ENCODE measurements around the gene CPNE2.
"Not testable (repeated sequence)": the region's sequence is repeated elsewhere in the genome, so short reads cannot be mapped to it uniquely, and the experiment has no call there.

CPNE2 gene

DNA sequence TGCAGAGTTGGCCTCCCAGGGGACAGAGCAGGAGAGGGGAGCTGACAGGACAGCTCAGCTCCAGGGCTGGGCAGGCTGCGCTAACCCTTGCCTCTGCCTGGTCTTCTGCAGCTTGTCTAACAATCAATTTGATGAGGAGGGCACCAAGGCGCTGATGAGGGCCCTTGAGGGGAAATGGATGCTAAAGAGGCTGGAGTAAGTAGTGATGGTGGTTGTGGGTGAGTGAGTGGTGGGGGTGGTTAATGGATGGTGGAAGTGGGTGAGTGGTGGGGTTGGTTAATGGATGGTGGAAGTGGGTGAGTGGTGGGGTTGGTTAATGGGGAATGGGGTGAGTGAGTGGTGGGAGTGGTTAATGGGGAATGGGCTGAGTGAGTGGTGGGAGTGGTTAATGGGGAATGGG lies 22.0 kb upstream of the CPNE2 start:
- DNase-seq = peak; percentile 7

DNA sequence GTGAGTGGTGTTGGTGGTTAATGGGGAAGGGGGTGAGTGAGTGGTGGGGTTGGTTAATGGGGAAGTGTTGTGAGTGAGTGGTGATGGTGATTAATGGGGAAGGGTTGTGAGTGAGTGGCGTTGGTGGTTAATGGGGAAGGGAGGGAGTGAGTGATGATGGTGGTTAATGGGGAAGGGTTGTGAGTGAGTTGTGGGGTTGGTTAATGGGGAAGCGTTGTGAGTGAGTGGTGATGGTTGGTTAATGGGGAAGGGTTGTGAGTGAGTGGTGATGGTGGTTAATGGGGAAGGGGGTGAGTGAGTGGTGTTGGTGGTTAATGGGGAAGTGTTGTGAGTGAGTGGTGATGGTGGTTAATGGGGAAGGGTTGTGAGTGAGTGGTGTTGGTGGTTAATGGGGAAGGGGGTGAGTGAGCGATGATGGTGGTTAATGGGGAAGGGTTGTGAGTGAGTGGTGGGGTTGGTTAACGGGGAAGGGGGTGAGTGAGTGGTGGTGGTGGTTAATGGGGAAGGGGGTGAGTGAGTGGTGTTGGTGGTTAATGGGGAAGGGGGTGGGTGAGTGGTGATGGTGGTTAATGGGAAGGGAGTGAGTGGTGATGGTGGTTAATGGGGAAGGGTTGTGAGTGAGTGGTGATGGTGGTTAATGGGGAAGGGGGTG lies 21.2 kb upstream of the CPNE2 start:
- not testable (repeated sequence) for DNase-seq

DNA sequence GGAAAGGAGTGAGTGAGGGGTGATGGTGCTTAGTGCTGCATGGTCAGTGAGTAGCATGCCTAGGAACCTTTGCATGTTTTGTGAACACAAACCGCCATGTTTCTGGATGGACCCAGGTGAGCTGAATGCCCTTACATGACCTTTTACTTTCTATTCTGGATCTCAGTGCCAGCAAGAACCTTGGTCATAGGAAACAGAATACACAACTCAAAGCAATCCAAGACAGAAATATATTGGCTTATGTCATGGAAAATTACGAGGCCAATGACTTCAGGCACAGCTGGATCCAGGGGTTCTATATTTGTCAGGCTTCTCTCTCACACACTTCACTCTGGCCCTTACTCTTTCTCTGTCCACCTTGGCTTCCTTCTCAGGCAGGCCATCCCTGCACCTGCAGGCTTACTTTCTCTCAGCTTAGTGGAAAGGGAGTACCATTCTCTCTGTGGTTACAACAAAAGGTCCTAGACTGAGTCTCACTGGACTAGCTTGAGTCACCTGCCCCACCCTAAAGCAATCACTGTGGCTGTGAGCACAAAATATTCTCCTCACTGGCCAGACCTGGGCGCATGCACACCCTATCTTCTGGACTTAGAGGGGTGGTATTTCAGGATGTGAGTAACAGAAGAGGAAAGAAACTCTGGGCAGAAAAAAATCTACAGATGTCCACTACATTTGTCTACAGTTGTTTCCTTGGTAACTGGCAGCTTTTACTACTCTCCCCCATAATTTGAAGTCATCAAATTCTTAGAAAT lies 20.4 kb upstream of the CPNE2 start:
- no peak for DNase-seq

DNA sequence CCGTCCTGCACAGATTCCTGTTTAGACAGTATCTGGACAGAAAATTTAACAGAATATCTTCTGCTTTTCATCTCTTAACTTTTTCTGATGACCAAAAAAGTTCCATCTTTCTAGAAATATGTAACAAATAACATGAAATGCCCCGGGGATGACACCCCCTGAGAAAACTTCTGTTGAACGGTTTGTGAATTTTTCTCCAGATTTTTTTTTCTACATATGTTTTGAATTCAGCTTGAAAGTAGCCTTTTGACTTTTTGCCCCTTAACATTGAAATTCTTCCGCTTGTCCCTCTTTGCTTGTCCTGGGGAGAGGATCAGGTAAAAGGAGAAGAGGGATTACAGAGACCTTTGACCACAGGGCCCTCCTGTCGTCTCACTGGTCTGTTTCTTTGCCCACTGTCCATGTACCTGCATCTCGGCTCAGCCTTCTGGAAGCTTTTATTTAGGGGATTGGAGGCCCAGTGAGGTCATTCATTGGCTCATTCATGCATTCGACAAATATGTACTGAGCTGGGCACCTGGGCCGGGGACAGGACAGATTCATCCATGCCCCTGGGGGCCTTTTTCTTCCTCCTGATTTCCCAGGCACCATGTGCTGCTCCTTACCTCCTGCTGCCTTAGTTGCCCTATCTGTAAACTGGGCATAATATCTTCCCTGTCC lies 19.6 kb upstream of the CPNE2 start:
- DNase-seq = no peak

DNA sequence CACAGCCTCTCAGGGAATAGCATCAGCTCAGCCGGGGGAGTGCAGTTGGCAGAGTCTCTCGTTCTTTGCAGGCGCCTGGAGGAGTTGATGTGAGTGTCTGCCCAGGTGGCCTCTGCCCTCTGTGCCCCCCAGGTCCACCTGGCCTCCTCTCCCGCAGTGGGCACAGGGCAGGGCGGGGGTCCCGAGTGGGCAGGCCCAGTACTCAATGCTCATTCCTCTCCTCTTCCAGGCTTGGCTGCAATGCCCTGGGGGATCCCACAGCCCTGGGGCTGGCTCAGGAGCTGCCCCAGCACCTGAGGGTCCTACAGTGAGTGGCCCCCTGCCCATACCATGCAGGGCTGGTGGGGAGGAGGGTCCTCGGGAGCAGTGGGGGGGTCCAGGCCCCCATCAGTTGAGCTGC lies 14.7 kb upstream of the CPNE2 start:
- no peak for DNase-seq

DNA sequence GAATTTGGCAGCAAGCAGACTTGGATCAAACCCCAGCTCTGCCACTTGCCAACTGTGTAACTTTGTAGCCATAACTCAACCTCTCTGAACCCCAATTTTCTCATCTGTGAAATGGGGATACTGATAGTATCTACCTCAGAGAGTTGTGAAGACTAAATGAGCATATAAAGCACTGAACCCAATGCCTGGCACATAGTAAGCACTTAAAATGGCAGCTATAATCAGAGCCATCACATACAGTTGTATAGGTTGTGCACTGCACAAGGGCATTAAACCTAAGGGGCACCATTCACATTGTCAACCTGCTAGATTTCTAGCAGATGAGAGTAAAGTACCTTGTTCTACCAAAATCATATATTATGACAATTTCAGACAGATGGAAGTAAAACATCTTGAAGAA lies 10.6 kb upstream of the CPNE2 start:
- no peak for DNase-seq

DNA sequence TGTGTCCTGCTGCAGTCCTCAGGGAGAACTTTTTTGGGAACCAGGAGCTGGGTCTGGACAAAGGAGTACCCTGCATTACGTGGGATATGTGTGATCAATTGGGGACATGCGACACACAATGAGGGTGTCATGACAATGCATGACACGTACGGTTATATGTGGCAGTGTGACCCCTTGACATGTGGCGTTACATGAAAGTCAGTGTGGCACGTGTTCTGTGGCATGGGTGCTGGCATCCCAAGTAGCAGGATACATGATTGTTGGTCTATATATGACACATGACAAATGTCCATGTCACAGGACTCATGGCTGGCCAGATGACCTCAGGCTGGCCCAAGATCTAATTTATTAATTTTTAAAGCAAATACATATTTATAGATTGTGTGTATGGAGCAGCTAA lies 9.7 kb upstream of the CPNE2 start:
- no peak for DNase-seq

DNA sequence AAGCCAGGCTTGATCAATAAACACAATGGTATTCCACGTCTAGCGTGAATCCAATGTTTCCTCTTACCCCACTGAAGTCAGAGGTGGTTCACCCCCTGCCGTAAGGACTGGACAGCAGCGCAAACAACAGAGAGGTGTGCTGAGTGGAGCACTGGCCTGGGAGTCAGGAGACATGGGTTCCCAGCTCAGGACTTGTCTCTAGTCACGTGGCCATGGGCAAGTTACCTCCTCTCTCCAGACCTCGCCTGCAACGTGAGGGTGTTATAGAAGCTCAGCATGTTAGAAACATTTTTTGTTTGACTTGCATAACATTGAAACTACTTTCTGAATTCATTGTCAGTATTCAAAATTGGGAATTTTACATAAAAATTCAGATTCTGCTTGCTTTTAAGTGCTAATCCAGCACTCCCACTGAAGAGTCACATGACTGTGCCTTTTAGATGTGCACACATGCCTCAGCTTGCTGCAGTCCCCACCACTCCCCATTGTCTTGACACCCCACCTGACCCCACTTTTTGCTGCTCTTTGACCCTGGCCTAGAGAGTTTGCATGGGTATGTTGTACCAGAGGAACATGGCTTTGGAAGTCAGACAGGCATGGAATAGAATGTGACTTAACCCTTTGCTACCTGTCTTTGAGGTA lies 8.8 kb upstream of the CPNE2 start:
- DNase-seq = no peak

DNA sequence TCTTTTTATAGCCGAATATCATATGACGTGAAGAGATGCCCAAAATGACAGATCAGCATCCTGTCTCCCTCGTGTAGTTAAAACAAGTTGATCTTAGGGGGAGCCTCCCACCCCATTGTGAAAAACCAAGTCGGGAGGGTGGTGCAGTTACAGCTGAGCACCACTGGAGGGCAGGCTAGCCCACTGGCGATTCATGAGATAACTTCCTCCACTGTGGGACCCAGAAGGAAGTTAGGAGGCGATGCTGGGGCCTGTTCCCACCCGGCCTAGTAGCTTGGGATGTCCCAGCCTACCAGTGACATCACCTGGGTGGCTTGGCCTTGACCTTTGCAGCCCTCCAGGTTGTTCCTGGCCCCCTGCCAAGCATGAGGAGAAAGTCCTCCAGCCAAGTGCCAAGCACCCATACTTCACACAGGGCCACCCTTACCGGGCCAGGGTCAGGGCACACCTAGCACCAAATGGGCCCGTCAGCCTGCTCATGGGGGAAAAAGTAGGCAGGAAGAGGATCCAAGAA lies 8.1 kb upstream of the CPNE2 start:
- DNase-seq = no peak

DNA sequence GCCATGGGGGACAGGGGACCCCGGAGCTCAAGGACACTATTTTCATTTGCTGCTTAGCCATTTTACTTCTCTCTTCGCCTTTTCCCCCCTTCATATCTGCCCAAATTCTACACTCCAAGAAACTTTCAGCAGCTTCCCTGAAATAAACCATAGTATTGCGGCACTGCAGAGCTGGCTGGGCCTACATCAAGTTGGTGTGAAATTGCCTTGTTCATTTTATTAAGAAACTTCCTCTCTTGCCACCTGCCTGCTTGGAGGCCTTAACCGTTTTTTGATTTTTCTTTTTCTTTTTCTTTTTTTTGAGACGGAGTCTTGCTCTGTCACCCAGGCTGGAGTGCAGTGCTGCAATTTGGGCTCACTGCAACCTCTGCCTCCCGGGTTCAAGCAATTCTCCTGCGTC lies 7.4 kb upstream of the CPNE2 start:
- no peak for DNase-seq

DNA sequence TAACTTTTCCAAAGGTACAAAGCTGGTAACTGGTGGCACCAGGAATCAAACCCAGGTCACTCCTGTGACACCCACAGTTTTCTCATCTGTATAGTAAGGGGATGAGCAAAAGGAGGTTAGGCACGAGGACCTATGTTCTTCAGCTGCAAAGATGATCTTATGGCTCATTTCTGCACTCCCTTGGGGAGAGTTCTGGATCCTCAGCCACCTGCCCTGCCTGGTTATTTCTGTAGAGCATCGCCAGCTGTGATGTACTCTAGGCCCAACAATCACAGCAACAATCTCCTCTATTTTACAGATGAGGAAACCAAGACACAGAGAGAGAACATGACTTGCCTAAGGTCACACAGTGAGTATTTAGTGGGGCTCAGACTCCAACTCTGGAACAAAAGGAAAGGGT lies 5.4 kb upstream of the CPNE2 start:
- no peak for DNase-seq

DNA sequence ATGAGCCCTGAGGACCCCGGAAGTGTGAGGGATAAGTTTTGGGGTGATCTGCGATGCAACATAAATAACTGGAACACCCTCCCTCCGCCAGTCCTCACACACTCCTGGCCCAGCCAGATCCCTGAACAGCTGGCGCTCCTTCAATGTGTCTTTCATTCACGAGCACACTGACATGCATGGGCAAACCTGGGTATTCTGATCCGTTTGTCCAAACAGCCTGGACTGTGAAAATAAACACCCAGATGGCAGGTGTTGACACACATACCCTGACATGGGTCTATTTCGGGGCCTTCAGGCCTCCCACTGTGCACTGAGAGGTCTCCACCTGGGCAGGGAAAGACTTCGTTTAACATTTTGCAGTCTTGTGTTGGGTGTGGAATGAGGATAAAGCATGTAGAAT lies 3.0 kb upstream of the CPNE2 start:
- DNase-seq = no peak

DNA sequence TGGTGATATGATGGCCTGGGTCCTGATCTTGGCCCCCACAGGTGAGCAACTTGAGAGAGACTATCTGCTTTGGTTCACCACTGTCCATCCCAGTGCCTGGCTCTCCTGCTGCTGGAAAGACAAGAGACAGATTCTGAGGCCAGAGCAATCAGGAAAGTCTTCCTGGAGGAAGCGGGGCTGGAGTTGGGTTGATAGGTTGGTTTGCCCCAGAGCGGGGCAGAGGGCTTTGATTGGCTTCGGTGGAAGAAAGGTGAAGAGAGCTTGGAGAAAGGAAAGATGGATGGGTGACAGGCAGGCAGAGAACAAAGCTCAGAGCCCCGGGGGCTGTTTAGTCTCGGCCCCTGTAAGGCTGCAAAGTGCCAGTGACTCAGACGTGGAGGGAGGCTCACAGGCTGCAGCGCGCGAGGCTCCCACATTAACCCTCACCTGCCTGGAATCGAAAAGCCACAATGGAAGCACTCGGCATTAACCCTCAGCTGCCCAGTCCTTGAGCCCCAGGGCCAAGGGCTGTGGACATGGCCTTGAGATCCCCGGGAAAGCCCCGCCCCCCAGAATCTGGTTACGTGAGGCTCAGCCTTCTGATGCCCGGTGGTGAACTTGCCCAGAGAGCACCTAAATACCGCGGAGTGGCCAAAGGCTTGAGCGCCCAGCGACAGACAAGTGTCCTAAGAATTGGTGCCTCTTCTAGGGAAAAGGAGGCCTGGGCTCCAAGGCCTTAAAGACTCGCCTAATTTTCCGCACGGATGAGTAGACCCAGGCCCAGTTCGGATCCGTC lies 996 bp upstream of the CPNE2 start:
- DNase-seq = no peak

DNA sequence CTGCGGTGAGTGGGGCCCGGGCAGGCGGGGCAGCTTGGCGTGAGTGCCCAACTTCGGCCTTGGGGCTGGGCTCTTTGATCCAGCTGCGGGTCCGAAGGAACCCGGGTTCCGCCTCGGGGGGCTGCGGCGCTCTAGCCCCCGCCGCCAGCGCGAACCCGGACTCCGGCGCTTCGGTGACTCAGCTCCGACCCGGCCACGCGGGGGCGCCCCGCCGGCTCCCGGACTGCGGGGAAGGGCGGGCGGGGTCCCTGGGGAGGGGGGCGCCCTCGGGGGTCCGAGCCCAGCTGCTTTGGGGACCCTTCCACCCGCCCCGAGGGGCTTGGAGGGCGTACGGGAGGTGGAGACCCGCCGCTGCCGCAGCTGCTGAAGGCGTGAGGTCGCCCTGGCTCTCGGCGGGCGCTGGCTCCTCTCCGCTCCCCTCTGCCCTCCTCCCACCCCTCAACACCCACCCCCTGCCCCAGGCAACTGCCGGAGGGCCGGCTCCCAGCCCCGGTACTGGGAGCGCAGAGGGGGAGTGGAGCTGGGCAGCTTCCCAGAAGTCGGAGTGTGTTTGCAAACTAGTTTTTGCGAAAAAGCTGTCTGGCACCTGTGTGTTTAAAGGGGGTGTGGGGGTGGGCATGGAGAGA lies 516 bp downstream of the CPNE2 start:
- no peak for DNase-seq

DNA sequence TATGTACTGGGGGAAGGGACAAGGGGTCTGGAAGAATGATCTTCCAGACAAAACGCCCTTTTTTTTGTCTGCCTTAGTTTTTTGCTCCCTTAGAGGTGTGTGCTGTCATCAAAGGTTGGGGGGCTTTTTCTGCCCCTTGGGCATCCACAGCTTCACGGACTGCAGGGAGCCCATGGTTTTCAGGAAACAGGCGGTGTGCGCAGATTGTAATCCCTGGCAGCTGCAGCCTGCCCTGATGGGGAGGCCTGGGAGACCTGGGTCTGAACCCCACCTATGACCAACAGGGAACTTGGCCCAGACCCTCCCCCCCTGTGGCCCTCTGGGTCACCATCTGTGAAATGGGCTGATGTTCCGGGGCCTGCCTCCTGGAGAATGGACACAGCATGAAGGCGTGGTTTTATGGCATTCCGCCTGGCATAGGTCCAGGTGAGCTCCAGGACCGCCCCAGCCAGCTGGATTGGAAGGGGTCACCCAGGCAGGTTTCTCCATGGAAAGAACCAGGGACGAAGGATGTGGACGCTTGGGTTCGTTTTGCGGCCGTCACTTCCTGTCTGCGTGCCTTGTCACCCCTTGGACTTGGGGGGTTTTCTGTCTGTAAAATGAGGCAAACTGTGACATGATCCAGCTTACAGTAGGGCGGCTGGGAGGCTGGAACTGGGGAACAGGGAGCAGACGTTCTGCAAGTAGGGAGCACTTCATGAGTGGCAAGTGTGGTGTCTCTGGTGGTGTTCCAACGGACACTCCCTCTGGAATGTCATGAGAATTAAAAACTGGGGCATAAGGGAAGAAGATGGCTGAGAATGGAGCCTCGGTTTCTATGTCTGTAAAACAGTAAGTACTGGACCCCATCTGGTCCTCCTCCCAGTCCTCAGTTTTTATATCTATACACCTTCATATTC lies 1.5 kb downstream of the CPNE2 start:
- no peak for DNase-seq

DNA sequence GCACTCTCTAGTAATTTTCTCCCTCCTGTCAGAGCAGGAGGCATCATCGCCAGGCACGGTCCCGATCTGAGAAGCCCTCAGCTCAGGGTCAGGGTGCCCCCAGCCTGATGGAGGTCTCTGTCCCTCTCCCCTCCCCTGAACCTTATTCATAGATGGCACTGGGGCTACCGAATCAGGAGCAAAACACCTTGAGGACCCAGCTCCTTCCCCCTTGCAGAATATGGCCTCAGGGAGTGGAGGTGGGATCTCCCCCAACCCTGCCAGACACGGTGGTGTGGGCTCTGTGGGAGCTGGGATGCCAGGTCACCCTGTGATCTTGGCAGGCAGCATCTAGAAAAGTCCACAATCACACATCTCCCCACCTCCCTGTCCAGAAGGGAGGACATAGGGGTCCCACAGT lies 2.5 kb downstream of the CPNE2 start:
- DNase-seq = no peak

DNA sequence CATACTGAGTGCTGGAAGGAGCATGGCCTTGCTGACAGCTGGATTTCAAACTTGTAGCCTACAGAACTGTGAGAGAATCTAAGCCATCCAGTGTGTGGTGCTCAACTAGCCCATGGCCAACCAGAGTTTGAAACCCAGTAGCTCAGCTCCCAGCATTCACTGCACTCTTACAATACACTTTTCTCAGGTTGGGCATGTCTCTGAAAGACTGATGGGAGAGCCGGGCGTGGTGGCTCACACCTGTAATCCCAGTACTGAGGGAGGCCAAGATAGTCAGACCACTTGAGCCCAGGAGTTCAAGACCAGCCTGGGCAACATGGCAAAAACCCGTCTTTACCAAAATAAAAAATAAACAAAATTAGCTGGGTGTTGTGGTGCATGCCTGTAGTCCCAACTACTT lies 3.8 kb downstream of the CPNE2 start:
- no peak for DNase-seq

DNA sequence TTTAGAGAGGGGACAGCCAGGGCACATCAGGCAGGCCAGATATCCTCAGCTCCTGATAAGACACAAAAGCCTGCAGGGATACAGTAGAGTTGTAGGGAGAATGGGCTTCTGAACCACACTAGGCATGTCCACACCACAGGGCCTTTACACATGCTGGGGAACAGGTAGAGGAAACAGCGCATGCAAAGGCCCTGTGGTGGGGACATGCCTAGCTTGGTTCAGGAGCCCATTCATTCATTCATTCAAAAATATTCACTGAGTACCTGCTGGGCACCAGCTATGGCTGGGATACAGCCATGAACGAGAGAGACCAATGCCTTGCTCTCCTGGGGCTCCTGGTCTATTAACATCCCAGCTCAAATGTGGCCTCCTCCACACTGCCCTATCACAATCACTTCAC lies 4.4 kb downstream of the CPNE2 start:
- DNase-seq = no peak

DNA sequence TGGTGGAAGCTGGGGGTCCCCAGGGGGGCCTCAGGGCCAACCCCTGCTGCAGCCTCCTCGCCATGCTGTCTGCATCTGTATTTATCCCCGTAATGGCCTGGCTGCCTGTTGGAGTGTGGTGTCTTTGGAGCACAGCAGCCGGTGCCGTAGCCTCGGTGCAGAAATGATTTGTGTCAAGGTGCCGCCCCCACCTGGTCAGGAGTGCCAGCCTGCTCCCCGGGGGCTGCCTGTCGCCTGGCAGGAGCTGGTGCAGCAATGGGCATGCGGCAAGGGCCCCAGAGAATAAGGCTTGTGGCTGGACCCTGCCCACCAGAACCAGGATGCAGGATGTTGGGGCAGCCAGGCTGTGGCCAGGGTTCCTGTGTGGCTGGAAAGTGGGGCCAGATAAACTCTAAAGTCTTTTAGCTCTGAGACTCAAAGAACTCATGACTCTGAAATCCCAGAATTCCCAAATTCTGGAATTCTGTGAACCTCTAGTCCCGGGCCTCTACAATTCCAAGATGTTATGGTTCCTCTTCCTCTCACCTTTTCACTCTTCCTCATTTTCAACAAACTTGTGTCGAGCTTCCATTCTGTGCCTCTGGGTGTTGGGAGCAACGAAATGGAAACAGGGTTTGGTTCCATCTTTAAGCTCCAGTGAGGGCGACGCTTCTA lies 5.9 kb downstream of the CPNE2 start:
- no peak for DNase-seq

DNA sequence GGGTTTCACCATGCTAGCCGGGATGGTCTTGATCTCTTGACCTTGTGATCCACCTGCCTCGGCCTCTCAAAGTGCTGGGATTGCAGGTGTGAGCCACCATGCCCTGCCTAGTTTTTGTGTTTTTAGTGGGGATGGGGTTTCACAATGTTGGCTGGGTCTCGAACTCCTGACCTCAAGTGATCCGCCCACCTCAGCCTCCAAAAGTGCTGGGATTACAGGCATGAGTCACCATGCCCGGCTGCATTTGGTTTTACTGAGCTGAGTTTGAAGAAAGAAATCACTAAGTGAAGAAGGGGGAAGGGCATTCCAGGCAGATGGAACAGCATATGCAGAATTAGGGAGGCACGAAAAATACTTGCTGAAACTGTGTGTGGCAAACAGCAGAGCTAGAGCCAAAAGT lies 7.6 kb downstream of the CPNE2 start:
- not testable (repeated sequence) for DNase-seq

DNA sequence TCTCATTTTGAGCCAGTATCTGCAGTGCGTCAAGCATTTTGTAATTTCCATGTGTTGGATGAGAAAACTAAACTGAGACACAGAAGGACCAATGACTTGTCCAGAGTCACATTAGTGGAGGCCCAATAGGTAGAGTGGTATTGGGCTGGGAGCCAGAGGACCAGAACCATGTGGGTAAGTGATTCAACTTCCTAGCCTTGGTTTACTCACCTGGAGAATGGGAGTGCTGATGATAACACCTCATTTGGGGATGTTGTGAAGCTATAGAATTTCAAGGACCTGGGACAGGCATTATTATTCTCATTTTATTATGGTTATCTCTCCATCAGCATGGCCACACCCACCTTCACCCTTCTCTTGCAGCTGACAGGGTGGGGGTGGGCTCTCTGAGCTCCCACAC lies 8.1 kb downstream of the CPNE2 start:
- DNase-seq = no peak

All from NCI-H187 treated with DMSO at 0.1 percent for 48 hours (cell line).